ENCODE data around the gene TYROBP.

DNA sequence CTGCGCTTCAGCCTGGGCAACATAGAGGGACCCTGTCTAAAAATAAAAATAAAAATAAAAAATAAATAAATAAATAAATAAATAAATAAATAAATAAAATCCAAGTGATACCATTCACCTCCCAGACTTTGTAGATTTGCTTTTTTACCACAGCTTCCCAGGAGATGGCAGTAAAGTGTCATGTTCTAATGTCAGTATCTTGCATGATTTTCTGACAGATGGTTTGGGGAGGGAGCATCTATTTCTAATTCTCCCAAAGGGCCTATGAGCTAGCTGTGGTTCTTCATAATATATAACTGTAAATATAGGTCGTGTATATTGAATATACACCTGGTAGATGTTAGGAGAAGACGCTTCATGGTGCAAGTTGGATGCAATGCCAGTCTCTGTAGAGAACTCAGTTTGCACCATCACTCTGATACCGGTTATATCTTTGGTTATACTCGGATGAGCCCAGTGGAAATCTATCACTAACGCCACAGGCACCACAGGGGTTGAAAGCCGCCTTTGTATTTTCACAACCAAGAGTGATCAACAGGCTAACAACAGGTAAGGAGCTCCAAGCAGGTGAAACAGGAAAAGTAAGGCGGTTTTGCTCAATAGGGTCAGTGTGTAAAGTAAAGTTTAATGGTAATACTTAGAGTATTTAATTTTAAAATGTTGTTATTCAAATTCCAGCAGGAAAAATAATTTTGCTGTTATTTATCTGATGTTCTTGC, 25.8 kb downstream of the TYROBP start:
- TF ChIP-seq POLR2AphosphoS5 (IDR thresholded peaks at IDR 0.05) = peak in 1 of 2 donors; percentile 23
- TF ChIP-seq CTCF (IDR thresholded peaks at IDR 0.05) = peak; percentile 60 to 68 (median 66)
